ENCODE data around the gene ABO. TPM values are rescaled to one million over a fixed set of nuclear protein-coding genes. Genes with fewer than 3 reads are reported as not detected.
"Not testable (repeated sequence)": the region's sequence is repeated elsewhere in the genome, so short reads cannot be mapped to it uniquely, and the experiment has no call there.

The ABO gene
- 0.14 TPM for polyA plus RNA-seq (2012; ENCODE audit: low read depth, missing spikeins)

- FAIRE-seq (no peak), DNase-seq (ENCODE audit: insufficient read length, low spot score) (no peak)
- TF ChIP-seq SPI1 (IDR thresholded peaks at IDR 0.05; ENCODE audit: low read depth, low read length) (no peak), POLR2A (IDR thresholded peaks at IDR 0.05; ENCODE audit: low read depth, low read length) (no peak), POU2F2 (IDR thresholded peaks at IDR 0.05; ENCODE audit: low read depth, low read length) (no peak), TAF1 (IDR thresholded peaks at IDR 0.05; ENCODE audit: low read depth, low read length) (no peak), PAX5 (IDR thresholded peaks at IDR 0.05; ENCODE audit: insufficient read depth, low read length, severe bottlenecking) (no peak), POLR2AphosphoS5 (IDR thresholded peaks at IDR 0.05; ENCODE audit: low read depth, low read length) (no peak)
These were observed at the start of gene ABO for GRCh38 chr9:133275105-133276000. ABO (minus strand) TSS chr9:133275201.

- TF ChIP-seq PAX5 (IDR thresholded peaks at IDR 0.05; ENCODE audit: insufficient read depth, low read length, severe bottlenecking) = no peak
- no peak for TF ChIP-seq SPI1 (IDR thresholded peaks at IDR 0.05; ENCODE audit: low read depth, low read length)
- TF ChIP-seq POLR2AphosphoS5 (IDR thresholded peaks at IDR 0.05; ENCODE audit: low read depth, low read length) = no peak
- no peak for TF ChIP-seq POLR2A (IDR thresholded peaks at IDR 0.05; ENCODE audit: low read depth, low read length)
- no peak for TF ChIP-seq TAF1 (IDR thresholded peaks at IDR 0.05; ENCODE audit: low read depth, low read length)
- TF ChIP-seq POU2F2 (IDR thresholded peaks at IDR 0.05; ENCODE audit: low read depth, low read length) = no peak
- no peak for DNase-seq (ENCODE audit: insufficient read length, low spot score)
- no peak for FAIRE-seq
These were observed 49.1 kb upstream of the ABO start for GRCh38 chr9:133323991-133324703.

- DNase-seq (ENCODE audit: insufficient read length, low spot score) (no peak), FAIRE-seq (no peak)
- TF ChIP-seq SPI1 (IDR thresholded peaks at IDR 0.05; ENCODE audit: low read depth, low read length) (no peak), PAX5 (IDR thresholded peaks at IDR 0.05; ENCODE audit: insufficient read depth, low read length, severe bottlenecking) (no peak), POLR2AphosphoS5 (IDR thresholded peaks at IDR 0.05; ENCODE audit: low read depth, low read length) (no peak), POLR2A (IDR thresholded peaks at IDR 0.05; ENCODE audit: low read depth, low read length) (no peak), POU2F2 (IDR thresholded peaks at IDR 0.05; ENCODE audit: low read depth, low read length) (no peak), TAF1 (IDR thresholded peaks at IDR 0.05; ENCODE audit: low read depth, low read length) (no peak)
These were observed 48.2 kb upstream of the ABO start for GRCh38 chr9:133323211-133323610.

GRCh38 chr9:133322701-133323100, 47.7 kb upstream of the ABO start:
- DNase-seq (ENCODE audit: insufficient read length, low spot score) (no peak), FAIRE-seq (no peak)
- TF ChIP-seq TAF1 (IDR thresholded peaks at IDR 0.05; ENCODE audit: low read depth, low read length) = no peak
- no peak for TF ChIP-seq SPI1 (IDR thresholded peaks at IDR 0.05; ENCODE audit: low read depth, low read length)
- no peak for TF ChIP-seq PAX5 (IDR thresholded peaks at IDR 0.05; ENCODE audit: insufficient read depth, low read length, severe bottlenecking)

GRCh38 chr9:133321411-133321935, 46.5 kb upstream of the ABO start:
- no peak for TF ChIP-seq SPI1 (IDR thresholded peaks at IDR 0.05; ENCODE audit: low read depth, low read length)
- no peak for TF ChIP-seq PAX5 (IDR thresholded peaks at IDR 0.05; ENCODE audit: insufficient read depth, low read length, severe bottlenecking)
- TF ChIP-seq POLR2A (IDR thresholded peaks at IDR 0.05; ENCODE audit: low read depth, low read length) = no peak
- no peak for TF ChIP-seq TAF1 (IDR thresholded peaks at IDR 0.05; ENCODE audit: low read depth, low read length)
- TF ChIP-seq POU2F2 (IDR thresholded peaks at IDR 0.05; ENCODE audit: low read depth, low read length) = no peak
- TF ChIP-seq POLR2AphosphoS5 (IDR thresholded peaks at IDR 0.05; ENCODE audit: low read depth, low read length) = no peak
- no peak for DNase-seq (ENCODE audit: insufficient read length, low spot score)
- no peak for FAIRE-seq

- no peak for FAIRE-seq
- no peak for TF ChIP-seq POU2F2 (IDR thresholded peaks at IDR 0.05; ENCODE audit: low read depth, low read length)
- no peak for TF ChIP-seq POLR2AphosphoS5 (IDR thresholded peaks at IDR 0.05; ENCODE audit: low read depth, low read length)
- no peak for TF ChIP-seq PAX5 (IDR thresholded peaks at IDR 0.05; ENCODE audit: insufficient read depth, low read length, severe bottlenecking)
- no peak for TF ChIP-seq SPI1 (IDR thresholded peaks at IDR 0.05; ENCODE audit: low read depth, low read length)
- TF ChIP-seq POLR2A (IDR thresholded peaks at IDR 0.05; ENCODE audit: low read depth, low read length) = no peak
- TF ChIP-seq TAF1 (IDR thresholded peaks at IDR 0.05; ENCODE audit: low read depth, low read length) = no peak
These were observed 45.5 kb upstream of the ABO start for GRCh38 chr9:133320421-133320881.

GRCh38 chr9:133317551-133317950, 42.5 kb upstream of the ABO start:
- DNase-seq (ENCODE audit: insufficient read length, low spot score); FAIRE-seq: not testable (repeated sequence)

More at GRCh38 chr9:133320421-133320881, 45.5 kb upstream of the ABO start:
- no peak for DNase-seq (ENCODE audit: insufficient read length, low spot score)

- no peak for DNase-seq (ENCODE audit: insufficient read length, low spot score)
- FAIRE-seq = no peak
- no peak for TF ChIP-seq POU2F2 (IDR thresholded peaks at IDR 0.05; ENCODE audit: low read depth, low read length)
- TF ChIP-seq POLR2A (IDR thresholded peaks at IDR 0.05; ENCODE audit: low read depth, low read length) = no peak
- no peak for TF ChIP-seq POLR2AphosphoS5 (IDR thresholded peaks at IDR 0.05; ENCODE audit: low read depth, low read length)
- TF ChIP-seq PAX5 (IDR thresholded peaks at IDR 0.05; ENCODE audit: insufficient read depth, low read length, severe bottlenecking) = no peak
- no peak for TF ChIP-seq SPI1 (IDR thresholded peaks at IDR 0.05; ENCODE audit: low read depth, low read length)
- TF ChIP-seq TAF1 (IDR thresholded peaks at IDR 0.05; ENCODE audit: low read depth, low read length) = no peak
These were observed 41.0 kb upstream of the ABO start for GRCh38 chr9:133315997-133316396.

- no peak for TF ChIP-seq POLR2AphosphoS5 (IDR thresholded peaks at IDR 0.05; ENCODE audit: low read depth, low read length)
- TF ChIP-seq SPI1 (IDR thresholded peaks at IDR 0.05; ENCODE audit: low read depth, low read length) = no peak
- TF ChIP-seq TAF1 (IDR thresholded peaks at IDR 0.05; ENCODE audit: low read depth, low read length) = no peak
- TF ChIP-seq POLR2A (IDR thresholded peaks at IDR 0.05; ENCODE audit: low read depth, low read length) = no peak
- no peak for TF ChIP-seq POU2F2 (IDR thresholded peaks at IDR 0.05; ENCODE audit: low read depth, low read length)
- no peak for TF ChIP-seq PAX5 (IDR thresholded peaks at IDR 0.05; ENCODE audit: insufficient read depth, low read length, severe bottlenecking)
- FAIRE-seq = no peak
- no peak for DNase-seq (ENCODE audit: insufficient read length, low spot score)
These were observed 34.6 kb upstream of the ABO start for GRCh38 chr9:133309608-133310007.
